ENCODE data around the gene ITGA11.

ITGA11 gene

GRCh38 chr15:68415061-68415460 is 16.9 kb downstream of the ITGA11 start:
- no peak for TF ChIP-seq GABPA (IDR thresholded peaks at IDR 0.05; ENCODE audit: low read depth)
- TF ChIP-seq, protein P1, sequence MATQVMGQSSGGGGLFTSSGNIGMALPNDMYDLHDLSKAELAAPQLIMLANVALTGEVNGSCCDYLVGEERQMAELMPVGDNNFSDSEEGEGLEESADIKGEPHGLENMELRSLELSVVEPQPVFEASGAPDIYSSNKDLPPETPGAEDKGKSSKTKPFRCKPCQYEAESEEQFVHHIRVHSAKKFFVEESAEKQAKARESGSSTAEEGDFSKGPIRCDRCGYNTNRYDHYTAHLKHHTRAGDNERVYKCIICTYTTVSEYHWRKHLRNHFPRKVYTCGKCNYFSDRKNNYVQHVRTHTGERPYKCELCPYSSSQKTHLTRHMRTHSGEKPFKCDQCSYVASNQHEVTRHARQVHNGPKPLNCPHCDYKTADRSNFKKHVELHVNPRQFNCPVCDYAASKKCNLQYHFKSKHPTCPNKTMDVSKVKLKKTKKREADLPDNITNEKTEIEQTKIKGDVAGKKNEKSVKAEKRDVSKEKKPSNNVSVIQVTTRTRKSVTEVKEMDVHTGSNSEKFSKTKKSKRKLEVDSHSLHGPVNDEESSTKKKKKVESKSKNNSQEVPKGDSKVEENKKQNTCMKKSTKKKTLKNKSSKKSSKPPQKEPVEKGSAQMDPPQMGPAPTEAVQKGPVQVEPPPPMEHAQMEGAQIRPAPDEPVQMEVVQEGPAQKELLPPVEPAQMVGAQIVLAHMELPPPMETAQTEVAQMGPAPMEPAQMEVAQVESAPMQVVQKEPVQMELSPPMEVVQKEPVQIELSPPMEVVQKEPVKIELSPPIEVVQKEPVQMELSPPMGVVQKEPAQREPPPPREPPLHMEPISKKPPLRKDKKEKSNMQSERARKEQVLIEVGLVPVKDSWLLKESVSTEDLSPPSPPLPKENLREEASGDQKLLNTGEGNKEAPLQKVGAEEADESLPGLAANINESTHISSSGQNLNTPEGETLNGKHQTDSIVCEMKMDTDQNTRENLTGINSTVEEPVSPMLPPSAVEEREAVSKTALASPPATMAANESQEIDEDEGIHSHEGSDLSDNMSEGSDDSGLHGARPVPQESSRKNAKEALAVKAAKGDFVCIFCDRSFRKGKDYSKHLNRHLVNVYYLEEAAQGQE (IDR thresholded peaks at IDR 0.05; ENCODE audit: insufficient replicate concordance, low read depth): no peak
- TF ChIP-seq POLR2AphosphoS5 (IDR thresholded peaks at IDR 0.05; ENCODE audit: low read depth): no peak
- TF ChIP-seq SPI1 (IDR thresholded peaks at IDR 0.05; ENCODE audit: borderline replicate concordance, low read depth): no peak
- TF ChIP-seq CTCF (IDR thresholded peaks at IDR 0.05; ENCODE audit: insufficient read depth, low read length): no peak
- no peak for DNase-seq (ENCODE audit: low read depth in 1 of 2, low spot score in 1 of 2)
- H3K27me3 ChIP-seq (ENCODE audit: insufficient read depth, poor library complexity, severe bottlenecking): no peaks in the 10 kb centered on the region
- no peak overlapping the region for H3K4me3 ChIP-seq (replicated peaks; ENCODE audit: insufficient read depth, low read length)
- no peak overlapping the region for H3K27ac ChIP-seq (replicated peaks)

- H3K27me3 ChIP-seq (ENCODE audit: insufficient read depth, poor library complexity, severe bottlenecking): no peaks in the 10 kb centered on the region
- no peak overlapping the region for H3K27ac ChIP-seq (replicated peaks)
- TF ChIP-seq CTCF (IDR thresholded peaks at IDR 0.05; ENCODE audit: insufficient read depth, low read length) (no peak), GABPA (IDR thresholded peaks at IDR 0.05; ENCODE audit: low read depth) (no peak), SPI1 (IDR thresholded peaks at IDR 0.05; ENCODE audit: borderline replicate concordance, low read depth) (no peak), POLR2AphosphoS5 (IDR thresholded peaks at IDR 0.05; ENCODE audit: low read depth) (no peak)
- TF ChIP-seq, protein P1 (IDR thresholded peaks at IDR 0.05; ENCODE audit: insufficient replicate concordance, low read depth): no peak
- no peak overlapping the region for H3K4me3 ChIP-seq (replicated peaks; ENCODE audit: insufficient read depth, low read length)
- DNase-seq (ENCODE audit: low read depth in 1 of 2, low spot score in 1 of 2): no peak
These were observed 17.4 kb downstream of the ITGA11 start for GRCh38 chr15:68414591-68414990.

GRCh38 chr15:68414206-68414555 is 17.8 kb downstream of the ITGA11 start:
- Histone ChIP-seq H3K27me3 (ENCODE audit: insufficient read depth, poor library complexity, severe bottlenecking) (no peaks in the 10 kb centered on the region), H3K27ac (replicated peaks) (no peak overlapping the region), H3K4me3 (replicated peaks; ENCODE audit: insufficient read depth, low read length) (no peak overlapping the region)
- DNase-seq (ENCODE audit: low read depth in 1 of 2, low spot score in 1 of 2): no peak
- no peak for TF ChIP-seq SPI1 (IDR thresholded peaks at IDR 0.05; ENCODE audit: borderline replicate concordance, low read depth)

DNA sequence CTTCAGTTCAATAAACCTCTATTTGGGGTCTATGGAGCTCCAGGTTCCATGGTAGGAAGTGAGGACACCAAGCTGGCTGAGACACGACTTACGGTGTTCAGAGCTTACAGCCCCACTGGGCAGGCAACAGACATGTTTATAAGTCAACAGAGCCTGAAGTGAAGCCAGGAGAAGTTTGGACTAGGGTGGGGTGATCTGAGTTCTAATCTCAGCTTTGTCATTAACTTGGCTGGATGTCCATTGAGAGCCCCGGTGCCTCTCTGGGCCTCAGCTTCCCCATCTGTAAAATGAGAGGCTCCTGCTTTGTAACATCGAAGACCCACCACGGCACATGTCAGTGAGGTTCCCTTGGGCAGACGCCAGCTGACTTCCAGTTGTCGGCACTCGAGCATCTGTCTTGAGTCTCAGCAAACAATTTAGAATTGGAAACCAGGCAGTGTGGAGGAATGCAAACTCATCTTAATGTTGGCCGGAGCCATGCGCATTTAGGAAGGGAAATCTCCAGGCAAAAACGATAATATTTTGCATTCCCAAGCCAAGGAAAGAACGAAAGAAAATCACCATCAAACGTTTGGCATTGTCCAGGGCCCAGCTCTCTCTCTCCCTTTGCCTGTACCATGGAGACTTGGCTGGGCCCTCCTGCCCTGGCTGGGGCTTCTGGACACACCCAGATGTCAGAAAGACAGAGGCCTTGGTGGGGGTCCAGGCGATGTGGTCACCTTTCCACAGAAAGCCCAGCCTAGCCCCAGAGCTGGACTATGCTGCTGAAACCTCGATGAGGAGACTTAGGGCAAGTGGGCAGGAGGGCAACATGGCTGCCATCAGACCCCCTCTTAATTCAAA is 18.4 kb downstream of the ITGA11 start:
- Histone ChIP-seq H3K4me3 (replicated peaks; ENCODE audit: insufficient read depth, low read length) (no peak overlapping the region), H3K27me3 (ENCODE audit: insufficient read depth, poor library complexity, severe bottlenecking) (no peaks in the 10 kb centered on the region), H3K27ac (replicated peaks) (no peak overlapping the region)
- DNase-seq (ENCODE audit: low read depth in 1 of 2, low spot score in 1 of 2): no peak
- TF ChIP-seq CTCF (IDR thresholded peaks at IDR 0.05; ENCODE audit: insufficient read depth, low read length): no peak
- TF ChIP-seq GABPA (IDR thresholded peaks at IDR 0.05; ENCODE audit: low read depth): no peak
- TF ChIP-seq SPI1 (IDR thresholded peaks at IDR 0.05; ENCODE audit: borderline replicate concordance, low read depth): no peak
- TF ChIP-seq POLR2AphosphoS5 (IDR thresholded peaks at IDR 0.05; ENCODE audit: low read depth): no peak
- TF ChIP-seq, protein P1 (IDR thresholded peaks at IDR 0.05; ENCODE audit: insufficient replicate concordance, low read depth): no peak

Measured in HL-60 (cell line).